GM12878 (cell line): Measurements from ENCODE around the gene MRPS27. TPM values are rescaled to one million over a fixed set of nuclear protein-coding genes. Genes with fewer than 3 reads are reported as not detected.

Experiments used
- ATAC-seq: fragments of 200-7000 bp; cut with Tn5 transposase; 3 replicates; pipeline ENCODE4 v1.9.1; 2020; ENCODE audit warnings: mild to moderate bottlenecking, moderate library complexity
- BruUV-seq: library from RNA; stranded (reverse); fragments of 400-500 nt; replicated peaks from 2 replicates; lab custom pipeline; 2021; lab: Mats Ljungman, UMichigan
- CTCF ChIA-PET: fragments of 300-600 bp; sonication (Branson Sonifier 250); formaldehyde crosslinking; extraction: SDS; loops from one replicate; lab custom pipeline; 2021; ENCODE audit warnings: inconsistent platforms; lab: Yijun Ruan, JAX
- POLR2A ChIA-PET: fragments of 350-600 bp; formaldehyde crosslinking; extraction: SDS; loops from one replicate; lab custom pipeline; 2021; ENCODE audit warnings: inconsistent platforms; lab: Charles Lee
- RAD21 ChIA-PET: fragments of 300-600 bp; sonication (Branson Sonifier 250); formaldehyde crosslinking; loops from one replicate; lab custom pipeline; 2023; ENCODE audit warnings: antibody characterized with exemption; ENCODE audit not compliant: unreplicated experiment; lab: Charles Lee
- SMC1A ChIA-PET: fragments of 300-600 bp; sonication (Branson Sonifier 250); formaldehyde crosslinking; loops from one replicate; lab custom pipeline; 2023; ENCODE audit not compliant: unreplicated experiment, uncharacterized antibody; lab: Charles Lee
- DNase-seq: peaks from one replicate; pipeline ENCODE4 v3.0.0-alpha.2; 2011; ENCODE audit warnings: low read depth, low spot score
- FAIRE-seq: peaks from 3 replicates; lab custom pipeline; 2011; peaks lifted over from hg19 to GRCh38; lab: Jason Lieb, UNC
- H2AFZ ChIP-seq: 2 replicates; pipeline ENCODE4 v1.6.0; 2011; ENCODE audit warnings: low read depth, low read length, control low read depth; ENCODE audit not compliant: control insufficient read depth
- H3K27ac ChIP-seq: 2 replicates; pipeline ENCODE4 v1.5.1; 2011; ENCODE audit warnings: control low read depth; ENCODE audit not compliant: control insufficient read depth, insufficient read depth
- H3K27me3 ChIP-seq, 2 experiments: replicated peaks in 1 of 2; 2 replicates each; pipeline versions ENCODE4 v1.6.0 to v1.6.1; 2011; ENCODE audit warnings: low read length in 1 of 2; ENCODE audit not compliant: control insufficient read depth in 2 of 2, insufficient read depth in 2 of 2
- H3K36me3 ChIP-seq, 2 experiments: 2 replicates each; pipeline ENCODE4 v1.5.1; 2011; ENCODE audit warnings: low read length in 1 of 2; ENCODE audit not compliant: control insufficient read depth in 2 of 2, insufficient read depth in 2 of 2
- H3K4me1 ChIP-seq: 2 replicates; pipeline ENCODE4 v1.6.1; 2011; ENCODE audit warnings: mild to moderate bottlenecking, low read length, moderate library complexity, mixed read lengths; ENCODE audit not compliant: control insufficient read depth, insufficient read depth
- H3K4me2 ChIP-seq: 2 replicates; pipeline ENCODE4 v1.6.0; 2011; ENCODE audit warnings: control low read depth; ENCODE audit not compliant: control insufficient read depth, insufficient read depth
- H3K4me3 ChIP-seq: fragments of 200-600 bp; sonication (generic); 2 replicates; pipeline ENCODE4 v1.5.1; 2016
- H3K79me2 ChIP-seq: 2 replicates; pipeline ENCODE4 v1.6.0; 2011; ENCODE audit warnings: low read length; ENCODE audit not compliant: control insufficient read depth, insufficient read depth
- H3K9ac ChIP-seq: 2 replicates; pipeline ENCODE4 v1.8.0; 2011; ENCODE audit warnings: low read length, control low read depth, mixed read lengths; ENCODE audit not compliant: control insufficient read depth, insufficient read depth
- H3K9me3 ChIP-seq: replicated peaks from 3 replicates; pipeline ENCODE4 v1.5.1; 2011; ENCODE audit warnings: mild to moderate bottlenecking, low read length; ENCODE audit not compliant: control insufficient read depth, insufficient read depth
- H4K20me1 ChIP-seq: 2 replicates; pipeline ENCODE4 v1.6.0; 2011; ENCODE audit not compliant: control insufficient read depth, insufficient read depth
- BHLHE40 ChIP-seq, 2 experiments: fragments of 450-650 bp in 1 of 2; IDR thresholded peaks; 2 replicates each; pipeline ENCODE4 v1.6.1; 2011 to 2017; ENCODE audit warnings: low read depth in 2 of 2, borderline replicate concordance in 1 of 2, improper control_type of control experiment in 1 of 2, low read length in 1 of 2, mild to moderate bottlenecking in 1 of 2
- FOXK2 ChIP-seq: fragments of 450-650 bp; IDR thresholded peaks from 2 replicates; pipeline ENCODE4 v1.6.1; 2017; ENCODE audit warnings: mild to moderate bottlenecking, moderate library complexity
- HCFC1 ChIP-seq: fragments of 150-350 bp; IDR thresholded peaks from 2 replicates; pipeline ENCODE4 v1.6.1; 2014; ENCODE audit warnings: low read length
- HDAC2 ChIP-seq: fragments of 200-600 bp; sonication (generic); IDR thresholded peaks from 2 replicates; pipeline ENCODE4 v1.6.1; 2017
- IKZF2 ChIP-seq, 2 experiments: fragments of 450-650 bp; IDR thresholded peaks; 2 replicates each; pipeline ENCODE4 v1.6.1; 2017; ENCODE audit warnings: mild to moderate bottlenecking in 2 of 2, moderate library complexity in 2 of 2
- PAX5 ChIP-seq: IDR thresholded peaks from 2 replicates; pipeline ENCODE4 v1.6.1; 2011; ENCODE audit warnings: low read depth, low read length, borderline replicate concordance
- PML ChIP-seq: IDR thresholded peaks from 2 replicates; pipeline ENCODE4 v1.6.1; 2012; ENCODE audit warnings: low read length, inconsistent platforms
- RELA ChIP-seq: fragments of 450-650 bp; IDR thresholded peaks from 2 replicates; pipeline ENCODE4 v1.8.0; 2014; ENCODE audit warnings: borderline replicate concordance; ENCODE audit not compliant: partially characterized antibody
- REST ChIP-seq: IDR thresholded peaks from 2 replicates; pipeline ENCODE4 v1.6.1; 2012; ENCODE audit warnings: mild to moderate bottlenecking, low read depth, low read length
- RUNX3 ChIP-seq: IDR thresholded peaks from 2 replicates; pipeline ENCODE4 v1.6.1; 2012; ENCODE audit warnings: low read length, inconsistent platforms
- TCF7 ChIP-seq: IDR thresholded peaks from 2 replicates; pipeline ENCODE4 v1.6.1; 2014; ENCODE audit warnings: antibody characterized with exemption, borderline replicate concordance
- WGBS: methylation state at CpG from one replicate; pipeline ENCODE4 v1.1.6; 2016; ENCODE audit warnings: low lambda C conversion rate; ENCODE audit not compliant: insufficient replicate concordance, insufficient coverage; ENCODE audit errors: missing lambda C conversion rate; 5-methylcytosine and 5-hydroxymethylcytosine counted together
- in situ Hi-C: fragments of 300-500 bp; cut with MboI; formaldehyde crosslinking; loops from 9 replicates; pipeline ENCODE4 v1.14.3; 2018; ENCODE audit warnings: mixed read lengths
- intact Hi-C: fragments of 100-400 bp; cut with micrococcal nuclease; formaldehyde crosslinking; loops from one replicate; pipeline ENCODE4 v1.14.2; 2022; ENCODE audit not compliant: unreplicated experiment
- polyA plus RNA-seq, 11 experiments: library from polyadenylated mRNA; depleted of rRNA in 4 of 11; unstranded in 6 of 11; stranded (reverse) in 5 of 11; fragments of >200 nt; fragmentation: Nextera tagmentation in 4 of 11; fragmentation: Illumina TruSeq in 1 of 11; extraction: Ambion mirVana in 4 of 11; extraction: Trizol in 1 of 11; gene quantifications; 1 replicate in 1 of 11; 2 replicates in 10 of 11; pipeline versions ENCODE4 v1.2.1 to v1.2.3, GENCODE V29; 2011 to 2016; ENCODE audit warnings: inconsistent platforms in 2 of 11, missing spikeins in 2 of 11, low read depth in 1 of 11
- total RNA-seq, 4 experiments: library from RNA; depleted of rRNA in 3 of 4; stranded (reverse); fragments of >200 nt in 3 of 4; fragmentation: Illumina TruSeq in 1 of 4; extraction: Trizol in 1 of 4; gene quantifications; 2 replicates each; pipeline versions ENCODE4 v1.2.1 to v1.2.3, GENCODE V29; 2013 to 2021

MRPS27 gene
- total and polyA plus RNA-seq, 10 of the 15 experiments (the other 5 are each of a cell fraction or from before 2014, with no cell fraction given) = 61.0 to 128 (median 93.0) TPM

- no peak overlapping the region for H3K4me3 ChIP-seq
- no peaks in the 10 kb centered on the region for H3K9me3 ChIP-seq
- H3K4me1 ChIP-seq = peaks cover 10% of the 10 kb centered on the region; the same call in 1 of the 2 replicates
- ChIA-PET CTCF (interaction anchor here (0.8 to 3.1 kb wide), 19 partner anchors 8 to 220 kb away, joined by 3 to 19 read pairs (median 5); no protein-coding TSS in a partner anchor), SMC1A (interaction anchor here (0.6 to 2.8 kb wide), 10 partner anchors 12 to 1670 kb away, joined by 3 to 13 read pairs (median 3); no protein-coding TSS in a partner anchor), RAD21 (interaction anchor here (1.2 to 1.5 kb wide), 3 partner anchors 12 to 573 kb away, joined by 3 to 5 read pairs (median 3); no protein-coding TSS in a partner anchor), POLR2A (no interaction called here)
- in situ Hi-C loops (loop anchor here (10.0 kb wide), 1 partner anchor 461 kb away; no protein-coding TSS in a partner anchor), intact Hi-C loops (loop anchor here (2.0 to 10.0 kb wide), 2 partner anchors 107 to 461 kb away; no protein-coding TSS in a partner anchor)
- DNase-seq (no peak), ATAC-seq (no peak), FAIRE-seq (no peak)
- H3K4me2 ChIP-seq = no peak overlapping the region
- no peak overlapping the region for H2AFZ ChIP-seq
- no peaks in the 10 kb centered on the region for H4K20me1 ChIP-seq
- BruUV-seq = no TSS peak
- peaks cover 3% of the 10 kb centered on the region for H3K79me2 ChIP-seq
- WGBS = 98% methylated on average over 3 of the region's 3 CpGs
- no peak overlapping the region for H3K27ac ChIP-seq
- TF ChIP-seq FOXK2 (no peak), BHLHE40 (IDR thresholded peaks at IDR 0.05; ENCODE audit: borderline replicate concordance in 1 of 2, low read depth in 2 of 2, low read length in 1 of 2) (no peak)
- H3K36me3 ChIP-seq = peaks cover 0 to 5% of the 10 kb centered on the region in 2 experiments
- H3K27me3 ChIP-seq = no peaks in the 10 kb centered on the region
- no peak overlapping the region for H3K9ac ChIP-seq
These were observed 74.0 kb downstream of the MRPS27 start for GRCh38 chr5:72245951-72246532.

GRCh38 chr5:72245546-72245945, 74.5 kb downstream of the MRPS27 start:
- intact Hi-C loops = loop anchor here (2.0 to 10.0 kb wide), 2 partner anchors 107 to 461 kb away; no protein-coding TSS in a partner anchor
- in situ Hi-C loops = loop anchor here (10.0 kb wide), 1 partner anchor 461 kb away; no protein-coding TSS in a partner anchor
- Histone ChIP-seq H3K4me3 (no peak overlapping the region), H3K27me3 (no peaks in the 10 kb centered on the region), H3K4me2 (no peak overlapping the region), H4K20me1 (no peaks in the 10 kb centered on the region), H3K9ac (no peak overlapping the region), H3K79me2 (peaks cover 3% of the 10 kb centered on the region), H2AFZ (no peak overlapping the region), H3K9me3 (no peaks in the 10 kb centered on the region), H3K4me1 (peaks cover 10% of the 10 kb centered on the region; the same call in 1 of the 2 replicates), H3K27ac (no peak overlapping the region), H3K36me3 (peaks cover 0 to 5% of the 10 kb centered on the region in 2 experiments; a peak in 3 of 4 replicates)
- FAIRE-seq (no peak), DNase-seq (no peak), ATAC-seq (no peak)
- BruUV-seq = no TSS peak
- ChIA-PET RAD21 (interaction anchor here (0.6 to 1.6 kb wide), 9 partner anchors 11 to 463 kb away, joined by 3 to 8 read pairs (median 3); no protein-coding TSS in a partner anchor), POLR2A (no interaction called here), SMC1A (interaction anchor here (0.6 to 2.6 kb wide), 12 partner anchors 11 to 1671 kb away, joined by 3 to 13 read pairs (median 3); no protein-coding TSS in a partner anchor), CTCF (interaction anchor here (0.6 to 2.4 kb wide), 21 partner anchors 9 to 468 kb away, joined by 3 to 19 read pairs (median 4); no protein-coding TSS in a partner anchor)
- WGBS = 100% methylated on average over 1 of the region's 1 CpG
- TF ChIP-seq RUNX3 (no peak), RELA (no peak), IKZF2 (IDR thresholded peaks at IDR 0.05) (no peak), PML (no peak), TCF7 (no peak), PAX5 (no peak), HCFC1 (no peak), HDAC2 (no peak), REST (no peak)
